ENCODE data around the gene RB1.
A peak's percentile ranks its signal among the peaks of the same experiment; 100 is the strongest.
"Not testable (repeated sequence)": the region's sequence is repeated elsewhere in the genome, so short reads cannot be mapped to it uniquely, and the experiment has no call there.

RB1 gene

GRCh38 chr13:48451196-48451595, 147.6 kb downstream of the RB1 start:
- not testable (repeated sequence) for DNase-seq (ENCODE audit: low spot score)

GRCh38 chr13:48456546-48456945, 153.0 kb downstream of the RB1 start:
- no peak for DNase-seq (ENCODE audit: low spot score)

GRCh38 chr13:48457578-48458242, 154.2 kb downstream of the RB1 start:
- DNase-seq (ENCODE audit: low spot score), result no peak

GRCh38 chr13:48475230-48475629, 171.7 kb downstream of the RB1 start:
- no peak for DNase-seq (ENCODE audit: low spot score)

GRCh38 chr13:48476215-48476614, 172.7 kb downstream of the RB1 start:
- DNase-seq (ENCODE audit: low spot score), result no peak

GRCh38 chr13:48476686-48477085, 173.1 kb downstream of the RB1 start:
- no peak for DNase-seq (ENCODE audit: low spot score)

GRCh38 chr13:48477191-48477855, 173.8 kb downstream of the RB1 start:
- DNase-seq (ENCODE audit: low spot score), result no peak

- no peak for DNase-seq (ENCODE audit: low spot score)
These were observed 174.8 kb downstream of the RB1 start for GRCh38 chr13:48478391-48478790.

GRCh38 chr13:48483575-48483974, 180.0 kb downstream of the RB1 start:
- no peak for DNase-seq (ENCODE audit: low spot score)

GRCh38 chr13:48485432-48485831, 181.9 kb downstream of the RB1 start:
- DNase-seq (ENCODE audit: low spot score), result no peak

- DNase-seq (ENCODE audit: low spot score), result no peak
These were observed 182.8 kb downstream of the RB1 start for GRCh38 chr13:48486362-48486761.

- DNase-seq (ENCODE audit: low spot score), result no peak
These were observed 183.3 kb downstream of the RB1 start for GRCh38 chr13:48486836-48487235.

- DNase-seq (ENCODE audit: low spot score), result no peak
These were observed 184.4 kb downstream of the RB1 start for GRCh38 chr13:48487968-48488367.

- DNase-seq (ENCODE audit: low spot score), result no peak
These were observed 185.4 kb downstream of the RB1 start for GRCh38 chr13:48488995-48489394.

GRCh38 chr13:48489666-48490065, 186.1 kb downstream of the RB1 start:
- DNase-seq (ENCODE audit: low spot score), result no peak

- DNase-seq (ENCODE audit: low spot score), result peak; percentile 39
These were observed 186.7 kb downstream of the RB1 start for GRCh38 chr13:48490241-48490640.

GRCh38 chr13:48491423-48492095, 188.0 kb downstream of the RB1 start:
- no peak for DNase-seq (ENCODE audit: low spot score)

- no peak for DNase-seq (ENCODE audit: low spot score)
These were observed 188.5 kb downstream of the RB1 start for GRCh38 chr13:48492096-48492440.

GRCh38 chr13:48492470-48493065, 189.0 kb downstream of the RB1 start:
- no peak for DNase-seq (ENCODE audit: low spot score)

- DNase-seq (ENCODE audit: low spot score), result no peak
These were observed 189.7 kb downstream of the RB1 start for GRCh38 chr13:48493066-48493765.

GRCh38 chr13:48493851-48494250, 190.3 kb downstream of the RB1 start:
- peak; percentile 10 for DNase-seq (ENCODE audit: low spot score)

- DNase-seq (ENCODE audit: low spot score), result no peak
These were observed 191.3 kb downstream of the RB1 start for GRCh38 chr13:48494874-48495273.

Measured in LoVo (cell line).